ENCODE data around the gene GRP.

Gene GRP

DNA sequence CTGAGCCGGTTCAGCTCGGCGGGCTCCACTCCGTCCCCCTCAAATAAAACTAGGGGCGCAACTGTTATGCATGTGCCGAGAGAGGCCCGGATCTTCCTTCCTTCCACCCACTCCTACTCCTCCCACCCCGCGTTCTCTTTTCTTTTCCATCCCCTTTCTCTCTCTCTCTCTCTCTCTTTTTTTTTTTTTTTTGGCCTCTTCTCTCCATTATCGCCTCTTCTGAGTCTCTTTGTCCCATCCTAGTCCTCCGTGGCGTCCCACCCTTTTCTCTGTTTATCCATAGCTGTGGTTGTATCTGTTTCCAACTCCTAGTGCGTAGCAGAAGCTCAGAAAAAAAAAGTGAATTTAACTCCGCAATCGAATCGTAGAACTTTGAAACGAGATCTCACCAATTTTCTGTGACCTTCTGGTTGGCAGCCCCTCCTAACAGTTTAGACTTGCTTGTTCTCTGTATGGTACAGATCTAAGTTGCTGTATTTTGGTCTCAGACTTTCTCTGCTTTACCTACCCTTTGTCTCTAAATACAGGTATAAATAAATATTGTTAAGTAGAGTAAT lies 49.7 kb downstream of the GRP start:
- TF ChIP-seq TAF1 (IDR thresholded peaks at IDR 0.05; ENCODE audit: borderline replicate concordance, low read depth, low read length) (no peak), POLR2A (IDR thresholded peaks at IDR 0.05; ENCODE audit: low read depth, low read length) (no peak), POLR2AphosphoS5 (IDR thresholded peaks at IDR 0.05; ENCODE audit: low read depth, low read length) (no peak)
- DNase-seq (ENCODE audit: insufficient read length) (no peak), FAIRE-seq (no peak)

DNA sequence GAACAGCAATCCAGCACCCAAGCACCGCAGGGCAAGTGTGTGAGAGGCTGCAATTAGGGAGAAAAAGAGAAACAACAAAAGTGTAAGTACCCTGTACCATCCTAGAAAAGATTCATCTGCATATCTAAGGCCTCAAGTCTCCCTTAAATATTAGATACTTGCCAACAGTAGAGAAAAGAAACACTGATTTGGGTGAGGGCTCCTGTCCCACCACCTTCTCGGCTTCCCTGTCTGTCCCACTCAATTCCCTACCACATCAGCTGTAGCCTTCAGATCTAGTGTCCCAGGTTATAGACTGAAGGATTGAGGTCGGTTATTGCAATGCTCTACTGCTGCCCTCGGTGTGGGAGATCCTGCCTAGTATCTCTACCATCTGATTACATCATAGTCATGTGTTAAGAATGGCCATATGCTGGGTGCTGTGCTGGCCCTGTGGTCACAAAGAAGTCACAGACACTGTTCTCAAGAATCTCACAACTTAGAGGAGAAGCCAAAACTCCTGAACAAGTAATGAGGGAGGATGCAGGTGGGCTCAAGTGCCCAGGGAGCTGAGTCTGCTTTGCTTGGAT lies 50.8 kb downstream of the GRP start:
- FAIRE-seq (no peak), DNase-seq (ENCODE audit: insufficient read length) (no peak)
- TF ChIP-seq TAF1 (IDR thresholded peaks at IDR 0.05; ENCODE audit: borderline replicate concordance, low read depth, low read length) (no peak), POLR2A (IDR thresholded peaks at IDR 0.05; ENCODE audit: low read depth, low read length) (no peak), POLR2AphosphoS5 (IDR thresholded peaks at IDR 0.05; ENCODE audit: low read depth, low read length) (no peak)

DNA sequence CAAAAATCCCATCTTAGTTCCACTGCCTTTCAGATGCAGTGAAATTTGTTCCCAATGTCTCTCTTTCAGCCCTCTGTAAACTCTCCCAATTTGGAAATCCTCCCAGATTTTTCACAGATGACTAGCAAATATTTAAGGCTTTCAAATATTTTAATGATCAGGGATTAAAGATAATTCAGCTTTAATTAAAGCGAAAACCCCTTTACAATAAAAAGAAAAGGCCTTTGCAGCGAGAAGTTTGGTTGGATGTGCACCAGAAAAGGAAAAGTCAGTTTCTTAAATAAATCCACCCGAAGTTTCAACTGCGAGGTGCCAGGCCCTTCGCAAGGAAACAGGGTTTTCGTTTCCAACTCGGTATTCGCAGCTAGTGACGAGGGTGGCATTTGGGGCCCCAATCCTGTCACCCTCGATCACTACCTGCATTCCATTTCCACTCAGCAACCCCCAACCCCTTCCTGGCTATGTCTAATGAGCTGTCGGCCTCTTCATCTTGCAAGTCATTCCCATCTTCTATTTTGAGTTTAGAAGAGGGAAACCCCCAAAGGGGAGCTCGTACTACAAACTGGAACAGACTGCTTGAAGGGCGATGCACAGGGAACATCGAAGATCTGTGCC lies 51.8 kb downstream of the GRP start:
- no peak for TF ChIP-seq TAF1 (IDR thresholded peaks at IDR 0.05; ENCODE audit: borderline replicate concordance, low read depth, low read length)
- no peak for TF ChIP-seq POLR2A (IDR thresholded peaks at IDR 0.05; ENCODE audit: low read depth, low read length)
- no peak for TF ChIP-seq POLR2AphosphoS5 (IDR thresholded peaks at IDR 0.05; ENCODE audit: low read depth, low read length)
- no peak for DNase-seq (ENCODE audit: insufficient read length)
- FAIRE-seq, result no peak

DNA sequence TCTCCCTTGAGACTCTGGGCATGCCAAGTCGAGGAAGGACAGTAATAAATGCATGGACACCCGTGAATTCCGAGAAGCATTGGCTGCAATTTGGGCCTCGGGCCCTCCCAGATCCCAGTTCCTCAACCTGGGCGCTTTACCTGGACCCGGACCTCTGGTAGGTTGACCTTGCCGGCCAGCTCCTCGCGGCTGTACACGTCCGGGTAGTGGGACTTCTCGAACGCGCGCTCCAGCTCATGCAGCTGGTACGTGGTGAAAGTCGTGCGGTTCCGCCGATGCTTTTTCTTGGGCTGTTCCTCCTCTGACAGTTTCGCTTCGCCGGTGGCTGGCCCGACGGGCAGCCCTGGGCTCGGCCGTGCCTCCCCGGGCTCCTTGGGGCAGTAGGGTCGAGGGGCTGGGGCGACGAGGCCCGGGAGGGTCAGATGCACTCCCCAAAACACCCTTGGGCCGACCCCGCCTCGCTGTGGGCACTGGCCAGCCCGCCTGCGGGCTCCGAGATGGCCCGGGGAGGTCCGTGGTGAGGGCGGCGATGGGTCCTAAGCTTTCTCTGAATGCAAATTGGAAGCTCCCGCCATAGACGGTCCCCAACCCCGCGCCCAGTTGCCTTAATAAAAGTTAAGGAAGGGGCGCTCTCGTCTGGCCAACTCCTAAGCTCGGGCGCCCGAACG lies 52.4 kb downstream of the GRP start:
- DNase-seq (ENCODE audit: insufficient read length) (no peak), FAIRE-seq (no peak)
- TF ChIP-seq POLR2AphosphoS5 (IDR thresholded peaks at IDR 0.05; ENCODE audit: low read depth, low read length), result no peak
- TF ChIP-seq TAF1 (IDR thresholded peaks at IDR 0.05; ENCODE audit: borderline replicate concordance, low read depth, low read length), result no peak
- TF ChIP-seq POLR2A (IDR thresholded peaks at IDR 0.05; ENCODE audit: low read depth, low read length), result no peak

DNA sequence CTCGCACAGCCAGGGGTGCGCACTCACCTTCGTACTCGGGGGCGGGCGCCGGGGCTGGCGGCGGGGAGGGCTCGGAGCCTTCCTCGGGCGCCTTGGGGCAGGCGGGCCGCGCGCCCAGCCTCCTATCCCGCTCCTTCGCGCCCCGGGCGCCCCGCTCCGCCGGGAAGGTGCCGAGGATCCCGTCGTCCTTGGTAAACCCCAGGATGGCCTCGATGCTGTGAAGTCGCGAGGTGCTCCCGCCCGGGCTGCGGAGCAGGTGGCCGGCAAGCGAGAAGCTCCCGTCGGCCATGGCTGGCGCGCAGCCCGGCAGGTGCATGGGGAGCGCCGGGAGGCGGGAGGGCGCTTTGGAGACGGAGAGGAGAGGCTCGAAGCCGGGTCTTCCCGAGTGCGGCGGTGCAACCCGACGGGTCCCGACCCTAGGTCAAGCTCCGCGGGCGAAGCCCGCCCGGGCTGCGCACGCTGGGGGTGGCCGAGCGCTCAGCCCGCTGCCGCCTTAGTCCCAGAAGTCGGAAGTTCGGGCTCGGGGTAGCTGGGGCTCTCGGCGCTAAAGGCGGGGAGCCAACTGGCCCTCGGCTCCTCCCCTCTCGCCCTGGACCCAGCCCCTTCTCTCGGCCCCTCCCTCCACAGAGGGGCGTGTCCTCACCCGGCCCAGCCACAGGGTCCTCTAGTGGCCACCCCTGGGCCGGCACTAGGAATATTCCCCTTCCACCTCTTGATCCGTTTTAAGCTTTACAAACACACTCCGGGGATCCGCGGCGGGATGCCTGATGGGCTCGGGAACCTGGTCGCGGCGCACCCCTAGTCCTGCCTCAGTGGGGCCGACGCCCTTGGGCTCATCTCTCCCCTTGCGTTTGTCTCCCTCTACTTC lies 53.2 kb downstream of the GRP start, which contains the start of gene RAX:
RAX (minus strand) TSS at position 564 of the 868 bp plus-strand sequence; CDS start at position 316, 248 bp downstream.
- no peak for FAIRE-seq
- TF ChIP-seq POLR2A (IDR thresholded peaks at IDR 0.05; ENCODE audit: low read depth, low read length) (no peak), POLR2AphosphoS5 (IDR thresholded peaks at IDR 0.05; ENCODE audit: low read depth, low read length) (no peak), TAF1 (IDR thresholded peaks at IDR 0.05; ENCODE audit: borderline replicate concordance, low read depth, low read length) (no peak)
- DNase-seq (ENCODE audit: insufficient read length), result no peak

DNA sequence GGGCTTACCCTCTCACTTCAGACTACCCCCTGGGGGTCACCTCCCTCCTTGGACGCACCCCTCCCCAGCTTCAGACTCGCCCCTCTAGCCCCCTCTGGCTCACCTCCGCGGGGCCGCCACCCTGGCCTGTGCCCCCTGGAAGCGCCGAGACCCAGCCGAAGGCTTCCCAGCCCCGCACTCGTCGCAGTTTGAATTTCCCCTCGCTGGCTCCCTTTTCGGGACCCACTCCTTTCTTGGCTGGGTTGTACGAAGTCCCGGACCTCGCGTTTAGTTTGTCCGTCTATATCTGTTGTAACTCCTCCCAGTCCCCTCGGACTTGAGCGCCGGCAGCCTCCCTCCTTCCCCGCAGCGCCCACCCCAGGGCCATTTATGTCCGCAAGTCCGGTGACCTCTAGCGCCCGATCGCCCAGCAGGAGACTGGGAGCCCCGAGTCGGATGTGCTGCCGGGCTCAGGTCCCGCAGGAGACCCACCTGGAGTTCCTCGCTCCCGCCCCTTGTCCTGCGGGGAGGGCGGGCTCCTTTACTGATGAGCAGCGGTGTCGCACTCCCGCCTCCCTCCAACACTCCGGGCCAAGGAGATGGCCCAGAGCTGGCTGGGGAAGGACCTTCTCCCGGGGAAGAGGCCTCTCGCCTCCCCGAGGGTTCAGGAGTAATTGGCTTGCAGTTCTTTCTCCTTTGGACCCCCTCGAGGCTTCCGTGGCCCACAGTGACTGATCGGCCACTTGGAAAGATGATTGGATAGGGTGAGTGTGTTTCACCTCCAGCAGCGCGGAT lies 54.0 kb downstream of the GRP start:
- DNase-seq (ENCODE audit: insufficient read length) (no peak), FAIRE-seq (no peak)
- TF ChIP-seq POLR2A (IDR thresholded peaks at IDR 0.05; ENCODE audit: low read depth, low read length), result no peak
- no peak for TF ChIP-seq TAF1 (IDR thresholded peaks at IDR 0.05; ENCODE audit: borderline replicate concordance, low read depth, low read length)
- no peak for TF ChIP-seq POLR2AphosphoS5 (IDR thresholded peaks at IDR 0.05; ENCODE audit: low read depth, low read length)

DNA sequence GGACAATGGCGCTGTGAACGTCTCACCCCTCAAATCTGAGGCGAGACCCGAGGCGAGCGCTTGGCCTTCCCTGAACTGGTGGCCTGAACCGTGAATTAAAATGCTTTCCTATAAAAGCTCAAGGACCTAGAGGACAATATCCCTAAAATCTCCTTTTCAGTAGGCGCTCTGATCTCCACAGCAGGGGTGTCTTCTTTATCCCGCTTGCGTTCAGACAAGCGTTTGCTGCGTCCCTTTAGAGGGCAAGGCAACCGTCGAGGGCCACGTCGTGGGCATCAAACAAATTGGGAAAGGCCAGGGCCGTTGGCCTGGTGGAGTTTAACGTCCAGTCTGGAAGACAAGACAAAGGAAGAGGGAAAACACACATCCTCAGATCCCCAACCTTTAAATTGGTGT lies 54.6 kb downstream of the GRP start:
- FAIRE-seq (no peak), DNase-seq (ENCODE audit: insufficient read length) (no peak)
- TF ChIP-seq POLR2AphosphoS5 (IDR thresholded peaks at IDR 0.05; ENCODE audit: low read depth, low read length), result no peak
- TF ChIP-seq POLR2A (IDR thresholded peaks at IDR 0.05; ENCODE audit: low read depth, low read length), result no peak
- no peak for TF ChIP-seq TAF1 (IDR thresholded peaks at IDR 0.05; ENCODE audit: borderline replicate concordance, low read depth, low read length)

DNA sequence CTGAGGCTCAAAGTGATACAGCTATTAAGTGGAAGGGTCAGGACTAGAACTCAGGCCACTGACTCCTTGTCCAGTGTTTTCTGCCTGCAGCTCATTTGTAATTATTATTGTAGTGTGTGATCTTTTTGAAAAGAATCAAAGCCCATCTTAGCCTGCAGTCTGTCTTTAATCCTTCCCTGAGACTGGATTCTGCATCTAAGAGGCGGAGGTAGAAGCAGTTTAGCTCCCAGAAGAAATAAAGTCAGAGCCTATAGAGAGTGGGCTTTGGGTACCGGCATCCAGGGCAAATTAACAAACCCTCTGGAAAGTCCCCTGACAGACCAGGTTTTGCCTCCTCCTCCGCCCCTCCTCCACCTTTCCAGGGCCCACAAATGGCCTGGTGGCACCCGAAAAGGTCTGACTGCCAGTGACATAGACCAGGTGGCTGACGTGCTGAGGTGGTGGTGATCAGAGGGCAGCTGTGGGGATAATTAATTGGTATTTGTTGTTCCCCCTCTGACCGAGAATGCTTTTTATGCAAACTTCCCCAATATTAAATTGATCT lies 55.5 kb downstream of the GRP start:
- no peak for FAIRE-seq
- no peak for DNase-seq (ENCODE audit: insufficient read length)
- no peak for TF ChIP-seq POLR2A (IDR thresholded peaks at IDR 0.05; ENCODE audit: low read depth, low read length)

DNA sequence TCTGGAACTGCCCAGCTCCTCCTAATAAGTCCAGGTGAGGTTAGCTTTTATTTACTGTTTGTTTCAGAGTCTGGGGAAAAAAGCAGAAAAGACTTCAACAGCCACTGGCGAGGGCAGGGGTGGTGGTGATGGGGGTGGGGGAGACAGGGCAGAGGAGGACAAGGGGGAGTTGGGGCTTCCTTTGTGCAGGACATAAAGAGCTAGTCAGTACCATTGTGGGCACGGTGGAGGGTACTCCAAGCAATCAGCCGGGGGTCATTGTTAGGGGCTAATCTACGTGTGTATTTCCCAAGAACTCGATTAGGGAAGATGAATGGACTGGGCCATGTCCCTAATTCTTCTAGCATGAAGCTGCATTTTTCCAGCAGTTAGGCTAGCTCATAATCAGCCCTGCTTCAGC lies 56.1 kb downstream of the GRP start:
- TF ChIP-seq POLR2A (IDR thresholded peaks at IDR 0.05; ENCODE audit: low read depth, low read length) (no peak), POLR2AphosphoS5 (IDR thresholded peaks at IDR 0.05; ENCODE audit: low read depth, low read length) (no peak), TAF1 (IDR thresholded peaks at IDR 0.05; ENCODE audit: borderline replicate concordance, low read depth, low read length) (no peak)
- no peak for FAIRE-seq
- DNase-seq (ENCODE audit: insufficient read length), result no peak

DNA sequence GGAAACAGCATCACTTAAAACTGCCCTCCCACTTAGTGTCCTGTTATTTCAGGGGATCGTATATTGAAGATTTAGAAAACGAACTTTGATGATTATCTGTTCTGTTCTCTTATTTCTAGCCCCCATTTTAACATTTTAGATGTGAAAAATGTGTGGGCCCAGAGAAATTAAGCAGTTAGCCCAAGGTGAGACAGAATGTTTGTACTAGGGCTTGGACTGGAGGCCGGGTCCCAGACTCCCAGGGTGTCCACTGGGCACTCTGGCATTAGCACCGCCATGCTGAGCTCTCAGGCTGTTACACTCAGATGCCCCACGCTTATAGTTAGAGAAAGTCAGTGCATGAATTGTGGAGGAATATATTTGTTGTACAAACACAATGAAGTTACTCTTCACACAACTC lies 58.8 kb downstream of the GRP start:
- FAIRE-seq (no peak), DNase-seq (ENCODE audit: insufficient read length) (no peak)
- no peak for TF ChIP-seq TAF1 (IDR thresholded peaks at IDR 0.05; ENCODE audit: borderline replicate concordance, low read depth, low read length)
- no peak for TF ChIP-seq POLR2A (IDR thresholded peaks at IDR 0.05; ENCODE audit: low read depth, low read length)
- TF ChIP-seq POLR2AphosphoS5 (IDR thresholded peaks at IDR 0.05; ENCODE audit: low read depth, low read length), result no peak
